ENCODE measurements around the gene CBR4.
A peak's percentile ranks its signal among the peaks of the same experiment; 100 is the strongest.
"Not testable (repeated sequence)": the region's sequence is repeated elsewhere in the genome, so short reads cannot be mapped to it uniquely, and the experiment has no call there.

The CBR4 gene

DNA sequence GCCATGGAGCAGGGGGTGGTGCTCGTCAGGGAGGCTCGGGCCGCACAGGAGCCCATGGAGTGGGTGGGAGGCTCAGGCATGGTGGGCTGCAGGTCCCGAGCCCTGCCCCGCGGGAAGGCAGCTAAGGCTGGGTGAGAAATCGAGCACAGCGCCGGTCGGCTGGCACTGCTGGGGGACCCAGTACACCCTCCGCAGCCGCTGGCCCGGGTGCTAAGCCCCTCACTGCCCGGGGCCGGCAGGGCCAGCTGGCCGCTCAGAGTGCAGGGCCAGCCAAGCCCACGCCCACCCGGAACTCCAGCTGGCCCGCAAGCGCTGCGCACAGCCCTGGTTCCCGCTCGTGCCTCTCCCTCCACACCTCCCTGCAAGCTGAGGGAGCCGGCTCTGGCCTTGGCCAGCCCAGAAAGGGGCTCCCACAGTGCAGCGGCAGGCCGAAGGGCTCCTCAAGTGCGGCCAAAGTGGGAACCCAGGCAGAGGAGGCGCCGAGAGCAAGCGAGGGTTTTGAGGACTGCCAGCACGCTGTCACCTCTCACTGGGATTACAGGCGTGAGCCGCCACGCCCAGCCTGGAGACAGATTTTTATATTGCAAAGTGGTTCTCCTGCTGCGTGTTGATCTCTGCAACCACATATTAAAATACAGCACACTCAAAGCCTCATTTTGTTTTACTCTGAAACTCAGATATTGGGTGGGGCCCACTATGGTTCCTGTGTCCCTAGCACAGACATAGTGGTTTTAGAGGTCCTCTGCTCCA lies 26.0 kb upstream of the CBR4 start:
- not testable (repeated sequence) for DNase-seq (ENCODE audit: extremely low spot score, insufficient read length, low read depth); FAIRE-seq

DNA sequence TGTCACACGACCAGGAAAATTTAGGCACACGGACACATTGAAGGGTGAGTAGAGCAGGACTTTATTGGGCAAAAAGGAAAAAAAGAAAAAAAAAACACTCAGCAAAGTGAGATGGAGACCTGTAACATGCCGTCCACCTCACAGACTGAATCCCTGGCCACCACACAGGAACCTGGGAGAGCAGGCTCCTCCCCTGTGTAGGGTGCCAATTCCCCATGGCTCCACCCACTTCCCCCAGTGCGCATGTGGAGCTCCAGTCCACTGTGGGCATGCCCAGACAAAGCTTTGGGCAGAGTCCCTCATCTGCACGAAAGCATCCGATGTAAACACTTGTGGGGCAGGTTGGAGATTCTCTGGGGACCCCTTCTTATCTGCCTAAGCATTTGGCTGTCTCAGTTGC lies 23.6 kb upstream of the CBR4 start:
- no peak for FAIRE-seq
- DNase-seq (ENCODE audit: extremely low spot score, insufficient read length, low read depth): no peak

GRCh38 chr4:169032883-169033645 lies 23.0 kb upstream of the CBR4 start:
- FAIRE-seq (no peak), DNase-seq (ENCODE audit: extremely low spot score, insufficient read length, low read depth) (no peak)

- no peak for FAIRE-seq
- DNase-seq (ENCODE audit: extremely low spot score, insufficient read length, low read depth): no peak
Observed at GRCh38 chr4:169032194-169032593, 22.1 kb upstream of the CBR4 start.

- DNase-seq (ENCODE audit: extremely low spot score, insufficient read length, low read depth) (no peak), FAIRE-seq (no peak)
Observed at GRCh38 chr4:169031392-169031791, 21.3 kb upstream of the CBR4 start.

DNA sequence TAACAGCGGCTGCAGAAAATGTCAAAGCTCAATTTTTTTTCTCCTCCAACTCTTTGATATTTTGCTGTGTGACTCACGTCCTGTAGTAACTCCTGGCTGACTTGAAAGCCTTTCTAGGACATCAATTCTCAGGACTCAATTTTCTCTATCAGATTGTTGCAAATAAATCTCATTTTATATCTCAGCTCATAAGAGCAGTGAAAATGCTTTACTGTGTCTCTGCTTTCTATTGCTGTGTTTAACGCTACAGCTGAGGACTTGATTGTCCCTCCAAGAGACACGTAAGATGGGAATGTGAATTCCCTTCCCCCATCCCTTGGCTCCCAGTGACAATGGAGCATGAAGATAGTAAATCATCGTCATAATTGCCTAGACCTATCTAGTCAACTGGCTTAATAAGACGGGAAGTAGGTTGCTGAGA lies 20.5 kb upstream of the CBR4 start:
- FAIRE-seq (no peak), DNase-seq (ENCODE audit: extremely low spot score, insufficient read length, low read depth) (no peak)

GRCh38 chr4:169029947-169030346 lies 19.9 kb upstream of the CBR4 start:
- DNase-seq (ENCODE audit: extremely low spot score, insufficient read length, low read depth) (no peak), FAIRE-seq (no peak)

GRCh38 chr4:169027663-169028062 lies 17.6 kb upstream of the CBR4 start:
- DNase-seq (ENCODE audit: extremely low spot score, insufficient read length, low read depth): no peak
- FAIRE-seq: no peak

DNA sequence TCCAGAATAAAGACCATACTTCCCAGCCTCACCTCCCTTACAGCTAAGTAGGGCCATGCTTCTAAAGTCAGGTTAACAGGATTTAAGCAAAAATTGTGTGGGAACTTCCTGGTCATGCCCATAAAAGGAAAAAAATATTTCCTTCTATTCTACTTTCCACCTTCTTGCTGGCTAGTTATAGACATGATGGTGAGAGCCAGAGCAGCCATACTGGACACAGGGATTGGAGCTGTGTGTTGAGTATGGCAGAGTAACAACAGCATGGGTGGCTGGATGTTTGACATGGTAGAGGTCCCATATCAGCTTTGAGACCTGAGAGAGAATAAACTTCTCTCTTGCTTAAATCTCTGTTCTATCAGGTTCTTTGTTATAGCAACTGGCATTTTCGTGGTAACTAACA lies 15.1 kb upstream of the CBR4 start:
- DNase-seq (ENCODE audit: extremely low spot score, insufficient read length, low read depth): no peak
- no peak for FAIRE-seq

- peak; percentile 93 for FAIRE-seq
Observed at GRCh38 chr4:169024762-169025161, 14.7 kb upstream of the CBR4 start.

DNA sequence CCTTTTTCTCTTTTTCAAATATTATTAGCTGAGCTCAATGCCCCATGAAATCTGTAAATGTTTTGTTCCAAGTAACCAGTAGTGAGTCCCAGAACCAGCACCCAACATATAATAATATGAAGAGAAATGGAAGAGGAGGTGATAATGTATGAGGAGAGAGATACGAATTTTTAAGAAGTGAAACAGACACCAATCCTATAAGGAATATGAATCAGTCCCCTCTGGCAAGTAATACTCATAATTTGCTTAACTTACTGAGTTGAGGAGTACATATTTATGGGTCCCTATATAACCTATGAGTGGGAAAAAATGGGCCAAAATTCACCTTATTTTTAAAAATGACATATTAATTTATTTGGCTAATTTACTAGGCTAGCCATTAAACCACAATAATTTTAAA lies 8.4 kb upstream of the CBR4 start:
- FAIRE-seq (no peak), DNase-seq (ENCODE audit: extremely low spot score, insufficient read length, low read depth) (no peak)

More at GRCh38 chr4:169024762-169025161, 14.7 kb upstream of the CBR4 start:
- no peak for DNase-seq (ENCODE audit: extremely low spot score, insufficient read length, low read depth)

- DNase-seq (ENCODE audit: extremely low spot score, insufficient read length, low read depth) (no peak), FAIRE-seq (no peak)
Observed at GRCh38 chr4:169017971-169018370, 7.9 kb upstream of the CBR4 start.

GRCh38 chr4:169015186-169015623 lies 5.2 kb upstream of the CBR4 start:
- DNase-seq (ENCODE audit: extremely low spot score, insufficient read length, low read depth) (no peak), FAIRE-seq (no peak)

- FAIRE-seq (no peak), DNase-seq (ENCODE audit: extremely low spot score, insufficient read length, low read depth) (no peak)
Observed at GRCh38 chr4:169014586-169014985, 4.5 kb upstream of the CBR4 start.

- FAIRE-seq (no peak), DNase-seq (ENCODE audit: extremely low spot score, insufficient read length, low read depth) (no peak)
Observed at GRCh38 chr4:169013396-169013795, 3.3 kb upstream of the CBR4 start.

DNA sequence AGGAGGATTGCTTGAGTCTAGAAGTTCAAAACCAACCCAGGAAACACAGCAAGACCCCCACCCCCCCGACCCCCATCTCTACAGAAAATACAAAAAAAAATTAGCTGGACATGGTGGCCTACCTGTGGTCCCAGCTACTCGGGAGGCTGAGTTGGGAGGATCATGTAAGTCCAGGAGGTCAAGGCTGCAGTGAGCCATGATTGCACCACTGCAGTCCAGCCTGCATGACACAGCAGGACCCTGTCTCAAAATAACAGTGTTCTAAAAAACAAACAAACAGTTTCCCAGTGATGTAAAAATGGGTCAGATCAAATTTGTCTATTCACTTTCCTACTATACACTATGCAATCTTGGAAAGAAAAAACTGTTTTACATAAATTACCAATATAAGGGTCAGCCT lies 2.0 kb upstream of the CBR4 start:
- DNase-seq (ENCODE audit: extremely low spot score, insufficient read length, low read depth) (no peak), FAIRE-seq (no peak)

- peak; percentile 76 for FAIRE-seq
- no peak for DNase-seq (ENCODE audit: extremely low spot score, insufficient read length, low read depth)
Observed at GRCh38 chr4:169009286-169010124, 550 bp downstream of the CBR4 start.

DNA sequence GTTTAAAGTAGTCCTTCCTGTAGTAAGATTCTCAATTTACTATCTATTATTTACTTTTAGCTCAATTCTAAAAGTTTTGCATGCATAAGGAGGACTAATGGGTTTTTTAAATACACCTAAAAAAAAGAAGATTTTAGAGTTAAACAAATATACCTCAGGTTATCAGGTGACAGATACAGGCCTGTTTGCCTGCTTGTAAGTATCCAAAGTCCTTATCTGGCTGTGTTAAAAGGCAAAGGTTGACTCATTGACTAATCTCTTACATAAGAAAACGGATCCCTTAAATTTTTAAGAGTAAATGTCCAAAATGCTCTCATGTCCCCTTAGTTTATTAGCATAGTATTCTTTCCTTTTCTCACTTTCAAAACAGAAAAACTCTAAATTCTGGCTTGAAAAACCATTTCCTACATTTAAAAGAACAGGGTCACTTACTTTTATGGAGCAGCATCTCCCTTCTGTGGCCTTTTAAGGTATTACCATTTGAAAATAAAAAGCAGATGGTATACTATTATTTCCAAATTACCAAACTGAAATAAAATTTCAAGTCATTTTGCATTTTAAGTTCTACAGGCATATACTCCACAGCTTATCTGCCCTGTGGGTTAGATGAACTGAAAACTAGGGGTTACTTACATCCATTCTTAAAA lies 4.5 kb downstream of the CBR4 start:
- peak; percentile 24 for FAIRE-seq

GRCh38 chr4:169000315-169000714 lies 9.7 kb downstream of the CBR4 start:
- FAIRE-seq (no peak), DNase-seq (ENCODE audit: extremely low spot score, insufficient read length, low read depth) (no peak)

More for the DNA sequence above, 4.5 kb downstream of the CBR4 start:
- no peak for DNase-seq (ENCODE audit: extremely low spot score, insufficient read length, low read depth)

- FAIRE-seq: no peak
Observed at GRCh38 chr4:168999809-169000208, 10.2 kb downstream of the CBR4 start.

More at GRCh38 chr4:168999809-169000208, 10.2 kb downstream of the CBR4 start:
- no peak for DNase-seq (ENCODE audit: extremely low spot score, insufficient read length, low read depth)
